NCI-H1105 (cell line): Measurements from ENCODE around the gene SNX27.
"Not testable (repeated sequence)": the region's sequence is repeated elsewhere in the genome, so short reads cannot be mapped to it uniquely, and the experiment has no call there.

Experiments
- DNase-seq: peaks from one replicate; lab custom pipeline; 2025; lab: John Stamatoyannopoulos, UW

SNX27 gene

DNA sequence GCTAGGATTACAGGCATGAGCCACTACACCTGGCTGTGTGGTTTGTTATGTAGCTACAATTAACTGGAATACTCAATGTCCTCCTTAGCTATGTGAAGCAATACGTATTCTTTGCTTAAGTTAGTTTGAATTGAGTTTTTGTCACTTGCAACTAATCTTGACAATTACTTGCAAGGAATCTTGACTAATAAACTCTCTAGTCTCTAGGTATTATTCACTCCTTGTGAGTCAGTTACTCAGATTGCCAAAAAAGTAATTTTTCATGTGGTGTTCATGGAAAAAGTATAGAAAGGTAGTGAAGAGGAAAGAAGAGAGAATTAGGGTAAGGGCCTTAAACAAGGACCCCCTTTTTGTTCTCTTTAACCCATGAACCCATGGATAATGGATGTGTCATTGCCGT is 7.6 kb upstream of the SNX27 start:
- no peak for DNase-seq

DNA sequence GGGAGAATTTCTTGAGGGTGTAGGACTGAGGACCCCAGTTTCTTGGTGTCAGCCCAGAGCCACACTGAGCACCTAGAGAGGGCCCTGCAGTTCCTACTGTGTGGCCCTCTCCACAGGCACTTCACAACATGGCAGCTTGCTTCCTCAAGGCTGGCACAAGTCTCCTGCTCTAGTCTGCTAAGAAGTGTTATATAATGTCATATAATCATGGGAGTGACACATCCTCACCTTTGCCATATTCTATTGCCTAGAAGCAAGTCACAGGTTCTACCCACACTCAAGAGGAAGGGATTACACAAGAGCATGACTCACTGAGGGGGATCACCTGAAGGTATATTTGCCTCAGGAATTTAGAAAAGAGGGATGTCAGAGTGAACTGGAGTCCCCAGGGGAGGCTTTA is 5.5 kb upstream of the SNX27 start:
- no peak for DNase-seq

DNA sequence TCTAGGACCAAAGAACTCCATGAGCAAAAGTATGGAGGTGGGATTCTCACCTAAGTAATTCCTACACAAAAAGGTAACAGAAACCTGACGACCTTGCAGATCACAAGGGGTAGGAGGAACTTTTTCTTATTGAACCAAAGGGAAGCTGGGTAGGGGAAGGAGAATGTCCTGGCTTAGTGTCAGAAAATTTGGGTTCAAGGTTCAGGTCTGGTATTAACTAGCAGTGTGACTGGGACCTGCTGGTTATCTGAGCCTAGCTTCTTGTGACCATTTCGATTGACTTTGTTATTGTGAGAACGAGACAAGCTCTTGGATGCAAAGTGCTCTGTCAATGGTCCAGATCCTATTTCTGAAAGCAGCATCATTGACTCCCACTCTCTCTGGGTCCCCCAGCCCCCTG is 5.0 kb upstream of the SNX27 start:
- DNase-seq = no peak

DNA sequence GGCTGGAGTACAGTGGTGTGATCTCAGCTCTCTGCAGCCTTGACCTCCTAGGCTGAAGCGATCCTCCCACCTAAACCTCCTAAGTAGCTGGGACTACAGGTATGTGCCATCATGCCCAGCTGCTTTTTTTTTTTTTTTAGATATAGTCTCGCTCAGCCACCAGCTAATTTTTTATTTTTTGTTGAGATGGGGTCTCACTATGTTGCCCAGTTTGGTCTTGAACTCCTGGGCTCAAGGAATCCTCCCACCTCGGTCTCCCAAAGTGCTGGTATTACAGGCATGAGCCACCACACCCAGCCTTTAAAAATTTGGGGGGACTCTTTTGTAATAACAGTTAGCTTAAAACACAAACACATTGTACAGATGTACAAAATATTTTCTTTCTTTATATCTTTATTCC is 1.7 kb upstream of the SNX27 start:
- no peak for DNase-seq

DNA sequence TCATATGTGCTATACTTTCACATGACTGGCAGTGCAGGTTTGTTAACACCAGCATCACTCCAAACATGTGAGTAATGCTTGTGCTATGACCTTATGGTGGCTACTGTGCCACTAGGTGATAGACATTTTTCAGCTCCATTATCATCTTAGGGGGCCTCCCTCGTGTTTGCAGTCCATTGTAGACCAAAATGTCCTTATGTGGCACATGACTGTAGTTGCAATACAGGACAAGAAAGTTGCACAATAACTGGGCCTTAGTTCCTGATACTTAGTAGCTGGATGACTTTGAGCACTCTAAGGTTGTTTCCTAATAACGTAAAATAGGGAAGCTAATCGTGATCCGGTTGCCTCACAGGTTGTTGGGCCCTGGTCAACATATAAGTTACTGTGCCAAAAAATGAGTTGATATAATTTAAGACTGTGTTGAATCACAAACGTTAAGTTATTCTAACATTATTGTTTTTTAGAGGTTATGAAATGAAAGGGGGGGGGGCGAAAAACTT is 511 bp upstream of the SNX27 start:
- DNase-seq = no peak

DNA sequence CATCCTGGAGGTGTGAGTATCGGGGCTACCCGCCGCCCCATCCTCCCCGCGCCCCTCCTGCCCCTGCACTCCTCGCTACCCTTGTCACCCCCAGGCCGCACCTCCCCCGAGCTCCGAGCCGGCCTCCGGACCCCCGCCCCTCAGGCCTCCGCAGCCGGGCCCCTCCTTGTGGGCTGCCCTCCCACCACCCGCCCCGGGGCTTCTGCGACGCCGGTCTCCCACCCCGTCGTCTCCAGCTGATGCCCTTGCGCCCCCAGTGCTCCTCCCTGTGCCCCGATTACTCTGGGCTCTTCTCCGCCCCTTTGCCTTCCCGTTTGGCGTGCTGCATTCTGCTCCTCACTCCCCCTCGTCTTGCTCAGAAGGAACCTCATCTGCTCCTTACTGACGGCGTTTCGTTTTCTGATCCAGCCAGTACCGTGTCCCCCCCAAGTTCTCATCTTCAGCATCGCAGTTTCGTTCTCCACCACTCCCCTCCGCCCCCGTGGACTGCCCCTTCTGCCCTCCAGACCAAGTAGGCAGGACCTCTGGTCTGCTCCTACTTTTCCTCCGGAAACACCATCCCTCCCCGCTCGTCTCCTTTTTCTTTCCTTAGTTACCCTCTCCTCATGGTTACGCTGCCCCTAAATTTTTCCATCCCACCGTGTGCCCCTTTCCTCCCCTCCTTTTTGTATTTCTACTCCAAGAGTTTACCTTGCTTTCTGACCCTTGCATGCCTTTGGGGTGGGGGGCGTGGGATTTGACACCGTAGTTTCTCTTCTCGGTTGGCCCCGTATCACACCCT is 841 bp downstream of the SNX27 start:
- peak; percentile 7 for DNase-seq

DNA sequence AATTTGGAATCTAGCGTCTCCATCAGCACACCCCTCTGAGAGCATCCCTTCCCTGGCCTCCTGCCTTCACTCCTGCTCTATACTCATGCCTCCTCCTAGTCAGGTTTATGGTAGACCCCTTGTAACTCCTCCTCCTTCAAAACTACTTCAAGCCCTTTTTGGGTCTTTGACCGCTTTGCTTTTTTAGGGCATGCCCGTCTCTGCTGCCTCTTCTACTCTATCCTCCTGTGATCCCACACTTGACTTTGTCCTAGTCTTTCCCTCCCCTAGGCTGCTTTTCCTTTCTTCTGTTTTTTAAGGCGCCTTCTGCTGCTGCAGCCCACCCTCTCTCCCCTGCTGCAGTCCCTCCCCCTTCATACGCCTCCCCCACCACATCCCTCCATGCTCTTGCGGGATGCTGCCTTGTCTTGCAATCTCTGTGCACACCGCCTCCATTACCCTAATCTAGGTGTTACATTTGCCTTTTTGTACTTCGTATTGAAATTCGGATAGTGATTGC is 1.5 kb downstream of the SNX27 start:
- DNase-seq = no peak

DNA sequence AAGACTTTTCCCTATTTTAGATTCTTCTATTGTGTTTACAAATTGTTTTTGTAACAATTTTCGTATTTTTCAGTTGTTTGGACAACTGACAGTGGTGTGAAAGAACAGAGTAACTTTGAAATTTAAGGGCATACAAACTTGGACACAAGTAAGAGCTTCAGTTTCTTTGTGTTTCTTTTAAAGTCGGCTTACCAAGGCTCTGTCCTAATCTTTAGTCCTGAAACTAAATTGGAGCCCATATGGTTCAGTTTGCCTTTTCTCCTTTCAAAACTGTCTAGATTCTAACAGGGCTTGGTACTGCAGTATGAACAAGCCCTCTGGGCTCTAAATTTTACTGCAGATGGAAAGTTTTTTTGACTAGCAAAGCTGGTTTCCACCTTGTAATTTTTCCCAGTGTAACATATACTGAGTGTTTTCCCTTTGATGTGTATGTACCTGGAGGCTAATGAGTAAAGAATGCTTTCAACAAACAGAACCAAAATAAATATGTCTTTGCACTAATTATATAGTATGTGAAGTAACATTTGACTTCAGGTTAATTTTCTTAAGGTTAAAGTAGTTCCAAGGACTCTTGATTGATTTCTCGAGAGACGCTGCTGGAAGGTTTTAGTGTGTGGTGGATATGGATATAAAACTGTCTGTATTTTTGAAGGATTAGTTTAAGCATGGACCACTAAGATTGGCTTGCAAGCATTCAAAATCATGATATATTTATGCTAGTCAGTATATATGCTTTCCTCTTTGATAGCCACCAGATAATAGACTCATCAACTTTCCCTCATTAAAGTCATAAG is 4.1 kb downstream of the SNX27 start:
- DNase-seq = no peak

DNA sequence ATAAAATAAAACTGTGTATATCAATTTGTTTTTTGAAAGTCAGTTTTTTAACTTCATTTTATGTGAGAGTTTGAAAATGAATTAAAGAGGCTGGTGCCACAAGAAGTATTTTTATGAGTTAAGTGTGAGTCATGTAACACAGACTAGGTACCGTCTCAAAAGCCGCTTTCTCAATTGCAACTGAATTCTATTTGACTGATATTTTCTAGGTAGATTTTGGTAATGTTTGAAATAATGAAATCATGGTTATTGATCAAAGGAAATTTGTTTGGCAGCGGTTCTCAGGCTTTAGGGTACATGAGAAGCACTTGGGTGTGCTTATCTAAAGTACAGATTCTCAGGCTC is 4.6 kb downstream of the SNX27 start:
- no peak for DNase-seq

DNA sequence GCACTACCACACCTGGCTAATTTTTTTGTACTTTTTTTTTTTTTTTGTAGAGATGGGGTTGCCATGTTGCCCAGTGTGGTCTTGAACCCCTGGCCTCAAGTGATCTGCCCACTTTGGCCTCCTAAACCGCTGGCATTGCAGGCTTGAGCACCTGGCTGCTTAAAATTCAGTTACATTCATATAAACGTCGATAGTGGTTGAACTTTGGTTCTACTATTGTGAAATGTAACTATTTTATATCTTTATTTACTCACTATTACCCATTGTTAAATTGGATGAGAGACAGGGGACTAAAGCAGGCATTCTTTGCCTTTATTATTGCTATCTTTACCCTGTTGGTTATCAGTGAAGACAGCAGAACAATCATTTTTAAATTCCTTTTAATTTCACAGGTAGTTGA is 6.2 kb downstream of the SNX27 start:
- no peak for DNase-seq

DNA sequence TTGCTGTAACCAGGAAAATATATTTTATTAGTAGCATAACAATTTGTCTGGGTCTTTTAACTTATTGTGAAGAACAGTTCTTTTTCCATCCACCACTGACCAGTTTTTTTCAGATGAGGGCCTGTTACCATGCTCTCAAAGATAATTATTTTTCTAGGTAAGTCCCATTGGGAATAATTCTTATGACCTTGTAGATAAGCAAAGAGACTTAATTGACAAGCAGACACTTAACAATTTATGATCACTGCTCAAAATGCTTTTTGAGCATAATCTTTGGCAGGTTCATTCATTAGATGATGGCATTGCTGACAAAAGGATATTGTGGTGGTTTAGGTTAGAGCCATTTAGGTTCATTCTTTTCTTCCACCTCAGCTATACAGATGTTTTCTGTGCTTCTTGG is 6.6 kb downstream of the SNX27 start:
- no peak for DNase-seq

DNA sequence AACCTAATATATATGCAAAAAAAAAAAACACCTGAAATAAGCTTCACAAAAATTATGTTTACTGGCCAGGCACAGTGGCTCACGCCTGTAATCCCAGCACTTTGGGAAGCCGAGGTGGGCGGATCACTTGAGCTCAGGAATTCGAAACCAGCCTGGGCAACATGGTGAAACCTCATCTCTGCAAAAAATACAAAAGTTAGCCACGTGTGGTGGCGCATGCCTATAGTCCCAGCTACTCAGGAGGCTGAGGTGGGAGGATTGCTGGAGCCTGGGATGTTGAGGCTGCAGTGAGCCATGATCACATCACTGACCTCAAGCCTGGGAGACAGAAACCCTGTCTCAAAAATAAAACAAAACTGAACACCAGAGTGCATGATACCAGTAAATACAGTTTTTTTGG is 7.1 kb downstream of the SNX27 start:
- DNase-seq = not testable (repeated sequence)

DNA sequence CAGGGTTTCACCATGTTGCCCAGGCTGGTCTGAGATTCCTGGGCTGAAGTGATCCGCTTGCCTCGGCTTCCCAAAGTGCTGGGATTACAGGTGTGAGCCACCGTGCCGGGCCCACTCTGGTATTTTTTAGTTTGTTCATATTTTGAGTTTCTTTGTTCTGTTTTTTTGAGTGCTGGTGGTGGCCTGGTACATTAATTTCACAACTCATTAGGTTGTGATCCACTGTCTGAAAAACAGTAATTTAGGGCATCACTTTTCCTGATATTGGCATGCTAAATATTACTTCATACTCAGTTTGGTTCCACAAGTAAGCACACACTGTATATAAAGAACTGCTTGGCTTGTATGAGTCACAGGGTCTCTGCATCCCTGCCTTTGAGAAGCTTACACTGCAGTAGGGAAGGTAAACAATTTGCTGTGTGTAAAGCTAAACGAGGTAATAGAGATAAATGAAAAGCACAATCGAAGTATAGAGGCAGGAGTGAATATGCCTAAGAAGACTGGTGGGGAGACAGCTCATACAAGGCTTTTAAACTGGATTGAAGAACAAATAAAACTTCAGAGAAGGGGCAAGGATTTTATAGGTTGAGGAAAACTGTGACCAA is 7.7 kb downstream of the SNX27 start:
- no peak for DNase-seq

DNA sequence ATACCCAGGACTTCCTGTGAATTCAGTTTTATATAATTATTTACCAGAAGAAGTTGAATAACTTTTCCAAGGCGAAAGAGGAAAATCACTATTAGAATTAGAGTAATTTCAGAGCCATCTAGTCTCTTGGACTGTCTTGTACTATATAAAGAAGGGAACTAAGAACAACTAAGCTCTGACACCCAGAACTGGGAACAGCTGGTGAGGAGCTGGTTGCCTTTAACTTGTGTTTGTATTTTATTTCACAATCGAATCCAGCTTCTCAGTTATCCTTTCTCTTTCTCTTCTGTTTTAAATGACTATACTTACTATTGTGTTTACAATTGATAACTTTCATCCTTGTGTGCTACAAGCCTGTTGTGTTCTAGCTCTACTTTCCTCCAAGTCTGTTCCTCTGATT is 8.4 kb downstream of the SNX27 start:
- DNase-seq = no peak

DNA sequence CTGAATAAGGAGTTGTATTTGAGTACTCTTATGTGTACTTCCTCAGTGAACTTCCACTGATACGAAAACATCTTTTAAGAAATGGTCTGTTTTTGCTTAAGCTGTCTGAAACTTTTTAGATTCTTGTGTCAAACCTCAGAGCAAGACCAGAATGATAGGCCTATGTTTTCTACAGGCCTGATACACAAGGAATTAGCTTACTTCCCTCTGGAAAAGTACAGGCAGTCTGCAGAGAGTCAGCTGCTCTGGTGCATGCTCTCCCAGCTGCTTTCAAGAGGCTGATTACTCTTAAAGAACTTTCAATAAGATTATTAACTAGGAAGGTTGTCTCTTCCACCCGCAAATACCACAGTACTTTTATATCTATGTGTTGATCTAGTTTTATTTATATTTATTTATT is 9.5 kb downstream of the SNX27 start:
- no peak for DNase-seq

DNA sequence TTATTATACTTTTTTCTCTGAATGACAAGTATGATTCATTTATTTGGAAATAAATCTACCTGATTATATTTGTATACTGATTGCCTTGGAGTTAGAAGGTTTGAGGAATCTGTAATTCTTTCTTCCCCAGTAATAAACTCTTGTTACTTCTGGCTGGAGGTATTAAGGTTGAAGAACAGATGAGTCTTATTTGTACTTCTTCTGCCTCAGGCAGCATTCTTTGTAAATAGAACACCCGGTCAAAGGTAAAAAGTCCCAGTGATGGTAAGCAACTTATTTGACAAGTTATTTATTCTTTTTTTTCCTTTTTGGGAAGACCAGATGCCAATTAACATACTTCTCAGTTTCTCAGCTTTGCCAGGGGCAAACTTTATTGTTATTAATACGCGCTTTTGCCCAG is 12.9 kb downstream of the SNX27 start:
- no peak for DNase-seq

DNA sequence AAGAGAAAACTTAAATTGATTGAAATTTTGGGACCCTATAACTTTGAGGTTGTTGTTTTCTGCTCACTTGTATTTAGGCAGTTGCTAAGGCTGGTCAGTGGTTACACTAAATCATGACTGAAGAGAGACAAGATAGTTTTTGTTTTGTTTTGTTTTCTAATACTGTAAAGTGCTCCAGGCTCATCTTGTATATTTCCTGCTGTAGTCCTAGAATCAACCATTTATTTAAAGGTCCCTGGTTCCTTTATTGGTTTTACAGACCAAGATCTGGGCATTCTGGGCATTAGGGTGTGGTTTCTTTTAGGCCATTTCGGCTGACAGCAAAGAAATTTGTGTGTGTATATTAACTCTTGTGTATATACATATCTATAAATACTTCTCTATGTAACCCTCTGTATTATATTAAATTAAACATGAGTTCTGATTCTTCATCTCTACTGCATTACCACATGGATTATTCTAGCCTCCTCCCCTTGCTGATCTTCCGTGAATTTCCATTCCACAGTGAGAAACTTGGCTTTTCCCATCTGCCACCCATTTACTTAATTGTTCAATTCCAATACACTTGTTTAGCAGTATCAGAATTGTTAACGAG is 15.0 kb downstream of the SNX27 start:
- no peak for DNase-seq

DNA sequence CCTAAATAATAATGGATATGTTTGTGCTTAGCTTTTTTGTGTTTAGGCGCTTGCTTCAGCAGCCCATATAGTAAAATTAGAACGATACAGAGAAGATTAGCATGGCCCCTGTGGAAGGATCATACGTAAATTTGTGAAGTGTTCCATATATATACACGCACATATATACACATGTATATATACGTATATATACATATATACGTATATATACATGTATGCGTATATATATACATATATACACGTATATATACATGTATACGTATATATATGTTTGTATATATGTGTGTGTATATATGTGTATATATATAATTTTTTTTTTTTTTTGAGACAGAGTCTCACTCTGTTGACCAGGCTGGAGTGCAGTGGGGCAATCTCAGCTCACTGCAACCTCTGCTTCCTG is 17.4 kb downstream of the SNX27 start:
- no peak for DNase-seq

DNA sequence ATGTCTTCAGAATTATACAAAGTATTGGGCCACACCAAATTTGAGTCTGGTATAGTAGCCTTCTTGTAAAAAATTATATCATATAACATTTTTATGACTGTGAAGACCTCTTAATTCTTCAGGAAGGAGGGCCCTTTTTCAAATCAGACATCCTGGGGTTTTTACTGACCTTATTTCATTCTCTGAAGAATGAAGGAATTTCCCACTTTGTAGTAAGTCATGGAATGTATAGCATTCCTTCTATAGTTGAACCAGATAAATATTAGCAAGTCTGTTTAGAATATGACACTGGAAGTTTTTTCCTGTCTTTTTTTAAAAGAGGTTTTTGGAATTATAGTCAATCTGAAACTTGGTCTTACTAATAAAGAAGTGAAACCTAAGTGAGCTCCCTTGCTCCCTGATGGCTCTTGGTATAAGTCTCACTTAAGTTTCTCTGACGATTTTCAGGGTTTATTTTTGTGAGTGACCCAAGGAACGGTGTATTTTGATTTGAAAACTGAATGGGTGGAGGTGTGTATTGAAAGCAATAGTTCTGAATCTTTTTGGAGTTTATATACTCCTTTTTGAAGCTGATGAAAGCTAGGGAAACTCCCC is 23.7 kb downstream of the SNX27 start:
- no peak for DNase-seq

DNA sequence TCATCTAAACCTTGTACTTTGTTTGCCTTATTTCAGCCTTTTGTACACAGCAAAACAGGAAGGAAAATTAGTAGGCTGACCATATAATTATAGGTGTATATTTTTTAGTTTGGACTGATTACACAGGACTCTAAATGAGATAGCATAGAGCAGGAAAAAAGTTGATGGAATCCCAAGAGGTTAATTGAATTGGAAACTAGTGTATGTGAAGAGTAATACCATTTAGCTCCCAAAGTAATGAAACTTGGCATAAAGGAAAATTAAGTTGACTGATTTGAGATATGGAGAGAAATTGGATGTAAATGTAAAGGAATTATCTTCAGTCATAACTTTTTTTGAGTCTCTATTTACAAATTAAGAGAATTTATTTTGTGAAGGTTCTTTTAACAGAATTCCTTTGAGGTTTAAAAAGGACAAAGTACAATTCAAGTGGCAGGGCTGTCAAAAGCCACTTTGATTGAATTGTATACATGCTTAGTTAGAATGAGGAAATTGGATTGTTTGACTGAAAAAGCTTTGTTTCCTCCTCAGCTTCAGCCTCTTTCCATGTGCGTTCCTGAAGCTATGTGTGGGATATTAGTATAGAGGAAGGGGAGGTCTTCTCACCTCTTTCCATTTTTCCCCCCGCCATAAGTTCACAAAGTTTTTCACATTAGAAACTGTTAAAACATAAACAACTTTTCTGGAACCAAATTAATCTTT is 26.4 kb downstream of the SNX27 start:
- no peak for DNase-seq

DNA sequence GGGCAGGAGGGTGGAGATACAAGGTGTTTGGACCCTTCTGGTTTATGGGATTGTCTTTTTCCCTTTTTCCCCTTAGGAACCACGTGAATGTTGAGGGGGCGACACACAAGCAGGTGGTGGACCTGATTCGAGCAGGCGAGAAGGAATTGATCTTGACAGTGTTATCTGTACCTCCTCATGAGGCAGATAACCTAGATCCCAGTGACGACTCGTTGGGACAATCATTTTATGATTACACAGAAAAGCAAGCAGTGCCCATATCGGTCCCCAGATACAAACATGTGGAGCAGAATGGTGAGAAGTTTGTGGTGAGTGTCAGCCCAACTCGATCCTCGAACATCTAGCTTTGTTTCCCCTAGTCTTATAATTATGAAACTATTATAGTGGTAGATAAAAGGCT is 27.0 kb downstream of the SNX27 start:
- DNase-seq = no peak

DNA sequence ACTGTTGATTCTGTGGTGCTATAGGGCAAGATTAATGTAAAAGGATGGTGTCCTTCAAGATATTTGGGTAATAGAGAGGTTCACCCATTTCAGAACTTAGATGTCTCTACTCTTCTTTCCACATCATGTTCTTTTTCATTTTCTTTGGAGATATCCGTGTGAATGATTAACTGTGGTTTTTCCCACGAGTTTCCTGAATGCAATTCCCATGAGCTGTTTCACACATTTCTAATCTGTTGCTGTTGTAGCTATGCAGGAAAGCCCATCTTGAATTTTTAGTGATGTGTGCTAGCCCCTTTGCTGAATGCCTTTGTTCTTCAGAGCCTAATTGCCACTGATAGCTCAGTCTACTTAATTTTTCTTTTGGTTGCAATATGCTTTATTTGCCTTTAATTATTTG is 27.6 kb downstream of the SNX27 start:
- no peak for DNase-seq
